ENCODE measurements around the gene ACAA1.
"Not testable (repeated sequence)": the region's sequence is repeated elsewhere in the genome, so short reads cannot be mapped to it uniquely, and the experiment has no call there.

The ACAA1 gene

GRCh38 chr3:38136393-38136776 is 542 bp downstream of the ACAA1 start:
- peak overlapping the region; percentile 83 for H3K4me3 ChIP-seq (replicated peaks; ENCODE audit: low read depth, low read length)
- DNase-seq (ENCODE audit: low read depth) = peak; percentile 40
- TF ChIP-seq, protein P1, sequence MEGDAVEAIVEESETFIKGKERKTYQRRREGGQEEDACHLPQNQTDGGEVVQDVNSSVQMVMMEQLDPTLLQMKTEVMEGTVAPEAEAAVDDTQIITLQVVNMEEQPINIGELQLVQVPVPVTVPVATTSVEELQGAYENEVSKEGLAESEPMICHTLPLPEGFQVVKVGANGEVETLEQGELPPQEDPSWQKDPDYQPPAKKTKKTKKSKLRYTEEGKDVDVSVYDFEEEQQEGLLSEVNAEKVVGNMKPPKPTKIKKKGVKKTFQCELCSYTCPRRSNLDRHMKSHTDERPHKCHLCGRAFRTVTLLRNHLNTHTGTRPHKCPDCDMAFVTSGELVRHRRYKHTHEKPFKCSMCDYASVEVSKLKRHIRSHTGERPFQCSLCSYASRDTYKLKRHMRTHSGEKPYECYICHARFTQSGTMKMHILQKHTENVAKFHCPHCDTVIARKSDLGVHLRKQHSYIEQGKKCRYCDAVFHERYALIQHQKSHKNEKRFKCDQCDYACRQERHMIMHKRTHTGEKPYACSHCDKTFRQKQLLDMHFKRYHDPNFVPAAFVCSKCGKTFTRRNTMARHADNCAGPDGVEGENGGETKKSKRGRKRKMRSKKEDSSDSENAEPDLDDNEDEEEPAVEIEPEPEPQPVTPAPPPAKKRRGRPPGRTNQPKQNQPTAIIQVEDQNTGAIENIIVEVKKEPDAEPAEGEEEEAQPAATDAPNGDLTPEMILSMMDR (IDR thresholded peaks at IDR 0.05; ENCODE audit: low read length, missing control alignments) = no peak

DNA sequence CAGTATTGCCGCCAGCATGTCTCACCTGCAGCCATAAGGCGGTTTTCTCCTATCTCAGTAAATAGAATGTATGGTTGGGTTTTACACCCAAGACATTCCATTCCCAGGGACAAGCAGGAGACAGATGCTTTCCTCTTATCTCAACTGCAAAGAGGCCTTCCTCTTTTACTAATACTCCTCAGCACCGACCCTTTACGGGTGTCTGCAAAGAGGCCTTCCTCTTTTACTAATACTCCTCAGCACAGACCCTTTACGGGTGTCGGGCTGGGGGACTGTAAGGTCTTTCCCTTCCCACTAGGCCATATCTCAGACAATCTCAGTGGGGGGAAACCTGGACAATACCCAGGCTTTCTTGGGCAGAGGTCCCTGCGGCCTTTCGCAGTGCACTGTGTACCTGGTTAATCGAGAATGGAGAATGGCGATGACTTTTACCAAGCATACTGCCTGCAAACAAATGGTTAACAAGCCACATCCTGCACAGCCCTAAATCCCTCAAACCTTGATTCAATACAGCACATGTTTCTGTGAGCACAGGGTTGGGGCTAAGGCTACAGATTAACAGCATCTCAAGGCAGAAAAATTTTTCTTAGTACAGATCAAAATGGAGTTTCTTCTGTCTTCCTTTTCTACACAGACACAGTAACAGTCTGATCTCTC is 1.2 kb downstream of the ACAA1 start:
- peak overlapping the region; percentile 83 for H3K4me3 ChIP-seq (replicated peaks; ENCODE audit: low read depth, low read length)
- not testable (repeated sequence) for DNase-seq (ENCODE audit: low read depth)

DNA sequence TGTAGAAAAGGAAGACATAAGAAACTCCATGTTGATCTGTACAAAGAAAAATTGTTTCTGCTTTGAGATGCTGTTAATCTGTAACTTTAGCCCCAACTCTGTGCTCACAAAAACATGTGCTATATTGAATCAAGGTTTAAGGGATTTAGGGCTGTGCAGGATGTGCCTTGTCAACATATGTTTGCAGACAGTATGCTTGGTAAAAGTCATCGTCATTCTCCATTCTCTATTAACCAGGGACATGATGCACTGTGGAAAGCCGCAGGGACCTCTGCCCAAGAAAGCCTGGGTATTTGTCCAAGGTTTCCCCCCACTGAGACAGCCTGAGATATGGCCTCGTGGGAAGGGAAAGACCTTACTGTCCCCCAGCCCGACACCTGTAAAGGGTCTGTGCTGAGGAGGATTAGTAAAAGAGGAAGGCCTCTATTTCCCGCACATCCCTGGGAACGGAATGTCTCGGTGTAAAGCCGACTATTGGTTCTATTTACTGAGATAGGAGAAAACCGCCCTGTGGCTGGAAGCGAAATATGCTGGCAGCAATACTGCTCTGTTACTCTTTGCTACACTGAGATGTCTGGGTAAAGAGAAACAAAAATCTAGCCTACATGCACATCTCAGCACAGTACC is 2.3 kb downstream of the ACAA1 start:
- not testable (repeated sequence) for DNase-seq (ENCODE audit: low read depth); H3K4me3 ChIP-seq (replicated peaks; ENCODE audit: low read depth, low read length)

DNA sequence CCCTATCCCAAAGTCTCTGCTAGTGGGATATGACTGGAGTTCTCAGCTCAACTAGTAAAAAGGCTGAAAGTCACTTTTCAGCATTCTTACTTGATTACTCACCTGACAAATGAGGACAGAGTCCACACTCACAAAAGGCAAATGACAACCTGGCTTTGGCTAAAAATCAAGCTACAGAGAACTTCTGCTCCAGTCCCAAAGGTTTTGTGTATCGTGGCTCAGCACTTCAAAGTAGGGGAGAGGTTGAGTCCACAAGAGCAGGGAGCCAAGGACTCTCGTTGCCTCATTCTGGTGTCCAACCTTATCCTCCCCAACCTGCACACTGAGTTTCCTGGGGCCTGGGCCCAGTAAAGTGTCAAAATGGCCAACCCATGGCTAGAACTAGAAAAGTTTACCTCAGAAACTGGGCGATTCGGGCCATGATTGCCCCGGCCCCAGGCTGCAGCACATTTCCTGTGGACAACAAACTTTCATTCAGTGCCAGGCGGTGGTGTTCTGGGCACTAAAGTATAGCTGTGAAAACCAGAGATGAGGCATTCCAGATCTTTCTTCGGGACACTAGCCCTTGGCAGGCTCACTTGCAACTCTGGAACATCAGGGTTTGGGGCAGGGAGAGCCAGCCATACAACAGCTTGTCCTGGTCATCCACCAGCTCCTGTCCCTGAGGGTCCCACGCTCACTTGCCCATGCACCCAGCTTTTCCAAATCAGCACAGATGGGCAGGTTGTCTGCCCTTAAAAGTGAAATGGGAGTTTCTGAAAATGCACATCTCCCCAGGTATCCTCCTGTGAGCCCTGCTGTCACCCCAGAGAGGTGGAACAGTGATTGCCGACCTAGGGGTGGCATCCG is 3.1 kb downstream of the ACAA1 start:
- DNase-seq (ENCODE audit: low read depth) = no peak
- H3K4me3 ChIP-seq (replicated peaks; ENCODE audit: low read depth, low read length) = no peak overlapping the region
- TF ChIP-seq, protein P1 (IDR thresholded peaks at IDR 0.05; ENCODE audit: low read length, missing control alignments) = no peak

DNA sequence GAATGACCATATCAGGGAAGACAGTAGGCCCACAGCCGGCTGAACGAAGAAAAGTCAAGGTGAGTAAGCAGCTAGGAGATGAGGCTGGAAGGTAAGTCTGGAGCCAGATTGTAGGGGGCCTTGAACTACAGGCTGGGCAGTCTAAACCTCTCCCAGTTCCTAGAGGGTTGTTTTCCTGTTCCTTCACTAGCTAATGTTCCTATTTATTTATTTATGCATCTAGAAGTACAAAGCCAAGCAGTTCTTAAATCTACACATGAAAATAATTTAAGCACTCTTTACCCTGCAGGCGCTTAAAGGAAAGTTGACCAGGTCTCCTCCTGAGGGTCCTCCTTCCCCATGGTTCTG is 3.7 kb downstream of the ACAA1 start:
- no peak for DNase-seq (ENCODE audit: low read depth)
- TF ChIP-seq, protein P1 (IDR thresholded peaks at IDR 0.05; ENCODE audit: low read length, missing control alignments) = no peak

DNA sequence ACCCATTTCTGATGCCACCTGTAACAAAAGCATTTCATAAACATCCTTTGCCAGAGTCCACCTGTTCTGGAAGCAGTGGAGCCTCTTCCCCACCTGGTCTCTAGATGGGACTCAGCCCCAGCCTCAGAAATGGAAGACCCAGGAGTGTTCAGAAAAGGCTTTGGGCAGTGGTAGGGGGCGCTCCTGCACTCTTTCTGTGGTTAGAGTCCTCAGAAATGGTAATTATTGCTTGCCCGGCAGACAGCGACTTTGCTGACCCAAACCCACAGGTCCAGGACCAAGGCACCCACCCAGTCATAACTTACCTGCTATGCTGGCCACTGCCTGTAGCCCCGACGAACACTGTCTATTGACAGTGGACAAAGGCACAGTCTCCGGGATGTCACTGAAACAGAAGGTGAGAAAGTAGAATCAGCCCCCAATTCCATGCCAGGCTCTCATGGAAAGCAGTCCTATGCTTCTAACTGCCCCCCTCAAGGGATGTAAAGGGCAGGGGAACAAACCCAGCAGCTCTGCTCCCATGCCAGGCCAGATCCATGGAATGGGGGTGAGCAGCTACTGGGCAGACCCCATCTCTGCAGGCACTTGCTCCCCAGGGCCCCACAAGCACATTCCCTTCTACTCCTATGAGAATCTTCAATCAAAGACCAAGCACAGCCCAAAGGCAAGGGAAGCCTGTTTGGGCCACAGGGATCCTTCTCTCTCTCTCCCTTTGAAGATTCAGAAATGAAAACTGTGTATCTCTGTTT is 5.1 kb downstream of the ACAA1 start:
- no peak overlapping the region for H3K4me3 ChIP-seq (replicated peaks; ENCODE audit: low read depth, low read length)
- TF ChIP-seq, protein P1 (IDR thresholded peaks at IDR 0.05; ENCODE audit: low read length, missing control alignments) = peak; percentile 71
- DNase-seq (ENCODE audit: low read depth) = peak; percentile 60

More for the DNA sequence above, 3.7 kb downstream of the ACAA1 start:
- H3K4me3 ChIP-seq (replicated peaks; ENCODE audit: low read depth, low read length) = no peak overlapping the region

DNA sequence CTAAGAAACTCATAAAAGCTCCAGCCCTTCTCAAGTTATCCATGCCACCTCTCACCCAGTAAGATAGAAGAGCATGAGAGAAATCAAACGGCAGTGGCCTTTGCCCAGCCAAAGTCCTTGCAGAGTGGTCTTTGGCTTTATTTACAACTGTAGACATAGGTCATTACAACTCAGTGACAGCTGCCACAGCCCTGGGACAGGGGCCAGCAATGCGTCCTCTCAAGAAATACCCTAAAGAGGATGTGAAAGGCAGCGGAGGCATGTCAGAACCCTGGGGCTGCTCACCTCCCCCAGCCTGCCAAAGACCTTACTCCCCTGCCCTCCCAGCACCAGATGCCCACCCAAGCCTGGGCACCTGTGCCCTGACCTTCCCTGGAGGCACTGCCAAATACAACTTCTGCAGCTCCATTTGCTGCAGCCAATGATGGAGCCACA is 6.3 kb downstream of the ACAA1 start:
- no peak for DNase-seq (ENCODE audit: low read depth)
- TF ChIP-seq, protein P1 (IDR thresholded peaks at IDR 0.05; ENCODE audit: low read length, missing control alignments) = no peak
- no peak overlapping the region for H3K4me3 ChIP-seq (replicated peaks; ENCODE audit: low read depth, low read length)

Measured in fibroblast of pulmonary artery (primary cell).